HepG2 (cell line): ENCODE data around the gene FAM83D. TPM values are rescaled to one million over a fixed set of nuclear protein-coding genes. Genes with fewer than 3 reads are reported as not detected.

Experiments used
- ATF7 ChIP-seq, 2 experiments: fragments of 450-650 bp in 1 of 2; sonication (generic) in 1 of 2; formaldehyde crosslinking in 1 of 2; IDR thresholded peaks; 2 replicates each; pipeline versions ENCODE4 v1.4.0 to v1.6.1; 2016 to 2020; ENCODE audit warnings: antibody characterized with exemption in 1 of 2, mild to moderate bottlenecking in 1 of 2, missing genetic modification reagents in 1 of 2
- HDAC2 ChIP-seq: sonication (generic); formaldehyde crosslinking; IDR thresholded peaks from 2 replicates; pipeline ENCODE4 v1.4.0; 2020; ENCODE audit warnings: missing genetic modification reagents
- KLF11 ChIP-seq: IDR thresholded peaks from 2 replicates; pipeline ENCODE4 v1.6.1; 2016; ENCODE audit warnings: missing compliant biosample characterization
- KMT2A ChIP-seq: sonication (generic); formaldehyde crosslinking; IDR thresholded peaks from 2 replicates; pipeline ENCODE4 v1.4.0; 2020; ENCODE audit warnings: missing genetic modification reagents
- MAFK ChIP-seq, 2 experiments: IDR thresholded peaks in 1 of 2; conservative IDR thresholded peaks in 1 of 2; 2 replicates each; pipeline ENCODE4 v1.6.1; 2011; ENCODE audit warnings: improper control_type of control experiment in 2 of 2, low read length in 2 of 2
- NR2F2 ChIP-seq: IDR thresholded peaks from 2 replicates; pipeline ENCODE4 v1.6.1; 2012; ENCODE audit warnings: low read depth, inconsistent platforms, borderline replicate concordance
- SETDB1 ChIP-seq: sonication (generic); formaldehyde crosslinking; IDR thresholded peaks from 2 replicates; pipeline ENCODE4 v1.5.1; 2020; ENCODE audit warnings: missing genetic modification reagents, mild to moderate bottlenecking, borderline replicate concordance
- TOE1 ChIP-seq: sonication (generic); formaldehyde crosslinking; IDR thresholded peaks from 2 replicates; pipeline ENCODE4 v1.4.0; 2020; ENCODE audit warnings: mild to moderate bottlenecking, missing genetic modification reagents
- ZMYM2 ChIP-seq: sonication (generic); formaldehyde crosslinking; IDR thresholded peaks from 2 replicates; pipeline ENCODE4 v1.8.0; 2022; ENCODE audit warnings: mild to moderate bottlenecking, missing genetic modification reagents
- ZNF224 ChIP-seq: sonication (generic); formaldehyde crosslinking; IDR thresholded peaks from 2 replicates; pipeline ENCODE4 v1.5.0; 2020; ENCODE audit warnings: mild to moderate bottlenecking, missing genetic modification reagents
- ZNF569 ChIP-seq: sonication (generic); formaldehyde crosslinking; IDR thresholded peaks from 2 replicates; pipeline ENCODE4 v1.5.0; 2020; ENCODE audit warnings: mild to moderate bottlenecking, missing genetic modification reagents, moderate library complexity, borderline replicate concordance
- ZNF761 ChIP-seq: sonication (generic); formaldehyde crosslinking; conservative IDR thresholded peaks from 2 replicates; pipeline ENCODE4 v1.4.0; 2020; ENCODE audit warnings: mild to moderate bottlenecking, missing genetic modification reagents
- ZSCAN30 ChIP-seq: sonication (generic); formaldehyde crosslinking; IDR thresholded peaks from 2 replicates; pipeline ENCODE4 v1.5.0; 2020; ENCODE audit warnings: mild to moderate bottlenecking, missing genetic modification reagents
- polyA plus RNA-seq, 8 experiments: library from polyadenylated mRNA; depleted of rRNA in 3 of 8; stranded (reverse) in 7 of 8; unstranded in 1 of 8; fragments of >200 nt; fragmentation: Illumina TruSeq in 4 of 8; extraction: Trizol in 4 of 8; gene quantifications; 2 replicates each; pipeline versions ENCODE4 v1.2.1 to v1.2.3, GENCODE V29; 2011 to 2016; ENCODE audit warnings: low read depth in 4 of 8, missing spikeins in 1 of 8, mixed read lengths in 1 of 8; ENCODE audit not compliant: insufficient read depth in 1 of 8
- total RNA-seq, 5 experiments: library from RNA; depleted of rRNA; stranded (reverse); fragments of >200 nt; fragmentation: Illumina TruSeq; extraction: Trizol; gene quantifications; 2 replicates each; pipeline ENCODE4 v1.2.3, GENCODE V29; 2016; ENCODE audit warnings: low read depth in 1 of 5
- TF ChIP-seq, protein P1 (sequence below): IDR thresholded peaks from 2 replicates; pipeline ENCODE4 v1.6.1; 2016
- TF ChIP-seq, protein P2 (sequence below): sonication (generic); formaldehyde crosslinking; IDR thresholded peaks from 2 replicates; pipeline ENCODE4 v1.8.0; 2022; ENCODE audit warnings: low read depth, missing genetic modification reagents
- TF ChIP-seq, protein P3 (sequence below): sonication (generic); formaldehyde crosslinking; conservative IDR thresholded peaks from 2 replicates; pipeline ENCODE4 v1.8.0; 2022; ENCODE audit warnings: mild to moderate bottlenecking, moderate library complexity, missing genetic modification reagents
- TF ChIP-seq, protein P4 (sequence below): sonication (generic); formaldehyde crosslinking; IDR thresholded peaks from 2 replicates; pipeline ENCODE4 v1.9.0; 2021; ENCODE audit warnings: missing genetic modification reagents, borderline replicate concordance

FAM83D gene
- total and polyA plus RNA-seq, 2 of the 13 experiments (the other 11 are each of a cell fraction or from before 2014, with no cell fraction given) = 51.4 to 64.0 TPM

DNA sequence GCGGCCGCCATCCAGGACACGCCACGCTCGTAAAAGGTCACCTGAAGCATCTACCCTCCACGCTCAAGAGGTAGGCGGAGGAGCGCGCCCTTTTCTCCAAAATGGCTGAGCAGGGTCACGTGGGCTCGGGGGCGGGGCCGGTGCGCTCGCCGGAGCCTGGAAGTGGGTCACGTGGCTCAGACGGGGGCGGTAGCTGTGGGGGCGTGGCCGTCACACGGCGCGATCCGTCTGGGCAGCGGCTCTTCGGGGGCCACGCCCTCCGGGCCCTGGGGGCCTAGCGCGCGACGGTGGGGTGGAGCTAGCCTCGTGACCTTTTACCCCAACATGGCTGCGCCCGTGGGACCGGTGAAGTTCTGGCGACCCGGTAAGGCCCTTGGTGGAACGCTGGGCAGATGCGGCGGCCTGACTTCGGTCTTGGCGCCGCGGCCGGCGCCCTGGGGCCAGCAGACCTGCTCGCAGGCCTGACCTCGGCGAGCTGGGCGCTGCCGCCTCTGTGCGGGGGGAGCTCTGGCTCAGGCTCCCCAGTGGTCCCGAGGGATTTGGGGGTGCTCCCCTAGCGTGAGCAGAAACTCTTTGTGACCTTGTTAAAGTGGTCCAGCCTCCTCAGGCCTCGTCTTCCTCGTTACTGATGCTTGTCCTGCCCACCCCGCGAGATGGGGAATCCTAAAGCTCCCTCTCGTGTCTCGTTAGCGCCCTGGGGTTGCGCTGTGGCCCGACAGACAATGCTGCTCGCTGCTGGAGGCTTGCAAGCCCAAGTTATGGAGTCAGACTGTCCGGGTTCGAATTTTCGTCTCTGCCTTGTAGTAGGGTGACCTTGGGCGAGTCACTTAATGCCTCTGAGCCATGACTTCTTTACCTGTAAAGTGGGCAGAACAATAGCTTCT is 36.1 kb downstream of the FAM83D start, which contains the start of gene DHX35 (continued):
- TF ChIP-seq, protein P1, sequence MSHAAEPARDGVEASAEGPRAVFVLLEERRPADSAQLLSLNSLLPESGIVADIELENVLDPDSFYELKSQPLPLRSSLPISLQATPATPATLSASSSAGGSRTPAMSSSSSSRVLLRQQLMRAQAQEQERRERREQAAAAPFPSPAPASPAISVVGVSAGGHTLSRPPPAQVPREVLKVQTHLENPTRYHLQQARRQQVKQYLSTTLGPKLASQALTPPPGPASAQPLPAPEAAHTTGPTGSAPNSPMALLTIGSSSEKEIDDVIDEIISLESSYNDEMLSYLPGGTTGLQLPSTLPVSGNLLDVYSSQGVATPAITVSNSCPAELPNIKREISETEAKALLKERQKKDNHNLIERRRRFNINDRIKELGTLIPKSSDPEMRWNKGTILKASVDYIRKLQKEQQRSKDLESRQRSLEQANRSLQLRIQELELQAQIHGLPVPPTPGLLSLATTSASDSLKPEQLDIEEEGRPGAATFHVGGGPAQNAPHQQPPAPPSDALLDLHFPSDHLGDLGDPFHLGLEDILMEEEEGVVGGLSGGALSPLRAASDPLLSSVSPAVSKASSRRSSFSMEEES (CRISPR knock-in tag) = peak; percentile 98
- TF ChIP-seq SETDB1 (CRISPR knock-in tag) (peak; percentile 37; the same call in 1 of the 2 replicates), ZNF761 (CRISPR knock-in tag) (peak; percentile 96), ZNF569 (0 out of 2 replicates have a peak, but pooled peaks have one; percentile 29), NR2F2 (peak; percentile 48; the same call in 1 of the 2 replicates), TOE1 (peak; percentile 81), KLF11 (CRISPR knock-in tag) (peak; percentile 84; the same call in 1 of the 2 replicates), ZSCAN30 (CRISPR knock-in tag) (no peak), KMT2A (CRISPR knock-in tag) (peak; percentile 98), MAFK (conservative IDR thresholded peaks at IDR 0.05 in 1 of 2, IDR thresholded peaks at IDR 0.05 in 1 of 2; ENCODE audit: low read length in 2 of 2) (no peak), ZNF224 (CRISPR knock-in tag) (peak; percentile 92; the same call in 1 of the 2 replicates), HDAC2 (CRISPR knock-in tag) (peak; percentile 86), ZMYM2 (CRISPR knock-in tag) (0 out of 2 replicates have a peak, but pooled peaks have one; percentile 49), ATF7 (IDR thresholded peaks at IDR 0.05) (no peak), ATF7 (CRISPR knock-in tag; IDR thresholded peaks at IDR 0.05) (0 out of 2 replicates have a peak, but pooled peaks have one; percentile 30)
- TF ChIP-seq, protein P2, sequence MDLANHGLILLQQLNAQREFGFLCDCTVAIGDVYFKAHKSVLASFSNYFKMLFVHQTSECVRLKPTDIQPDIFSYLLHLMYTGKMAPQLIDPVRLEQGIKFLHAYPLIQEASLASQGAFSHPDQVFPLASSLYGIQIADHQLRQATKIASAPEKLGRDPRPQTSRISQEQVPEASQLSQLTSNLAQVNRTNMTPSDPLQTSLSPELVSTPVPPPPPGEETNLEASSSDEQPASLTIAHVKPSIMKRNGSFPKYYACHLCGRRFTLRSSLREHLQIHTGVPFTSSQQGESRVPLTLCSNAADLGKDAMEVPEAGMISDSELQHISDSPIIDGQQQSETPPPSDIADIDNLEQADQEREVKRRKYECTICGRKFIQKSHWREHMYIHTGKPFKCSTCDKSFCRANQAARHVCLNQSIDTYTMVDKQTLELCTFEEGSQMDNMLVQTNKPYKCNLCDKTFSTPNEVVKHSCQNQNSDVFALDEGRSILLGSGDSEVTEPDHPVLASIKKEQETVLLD (CRISPR knock-in tag) = peak; percentile 73
- TF ChIP-seq, protein P3, sequence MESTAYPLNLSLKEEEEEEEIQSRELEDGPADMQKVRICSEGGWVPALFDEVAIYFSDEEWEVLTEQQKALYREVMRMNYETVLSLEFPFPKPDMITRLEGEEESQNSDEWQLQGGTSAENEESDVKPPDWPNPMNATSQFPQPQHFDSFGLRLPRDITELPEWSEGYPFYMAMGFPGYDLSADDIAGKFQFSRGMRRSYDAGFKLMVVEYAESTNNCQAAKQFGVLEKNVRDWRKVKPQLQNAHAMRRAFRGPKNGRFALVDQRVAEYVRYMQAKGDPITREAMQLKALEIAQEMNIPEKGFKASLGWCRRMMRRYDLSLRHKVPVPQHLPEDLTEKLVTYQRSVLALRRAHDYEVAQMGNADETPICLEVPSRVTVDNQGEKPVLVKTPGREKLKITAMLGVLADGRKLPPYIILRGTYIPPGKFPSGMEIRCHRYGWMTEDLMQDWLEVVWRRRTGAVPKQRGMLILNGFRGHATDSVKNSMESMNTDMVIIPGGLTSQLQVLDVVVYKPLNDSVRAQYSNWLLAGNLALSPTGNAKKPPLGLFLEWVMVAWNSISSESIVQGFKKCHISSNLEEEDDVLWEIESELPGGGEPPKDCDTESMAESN (CRISPR knock-in tag) = peak; percentile 93
- TF ChIP-seq, protein P4, sequence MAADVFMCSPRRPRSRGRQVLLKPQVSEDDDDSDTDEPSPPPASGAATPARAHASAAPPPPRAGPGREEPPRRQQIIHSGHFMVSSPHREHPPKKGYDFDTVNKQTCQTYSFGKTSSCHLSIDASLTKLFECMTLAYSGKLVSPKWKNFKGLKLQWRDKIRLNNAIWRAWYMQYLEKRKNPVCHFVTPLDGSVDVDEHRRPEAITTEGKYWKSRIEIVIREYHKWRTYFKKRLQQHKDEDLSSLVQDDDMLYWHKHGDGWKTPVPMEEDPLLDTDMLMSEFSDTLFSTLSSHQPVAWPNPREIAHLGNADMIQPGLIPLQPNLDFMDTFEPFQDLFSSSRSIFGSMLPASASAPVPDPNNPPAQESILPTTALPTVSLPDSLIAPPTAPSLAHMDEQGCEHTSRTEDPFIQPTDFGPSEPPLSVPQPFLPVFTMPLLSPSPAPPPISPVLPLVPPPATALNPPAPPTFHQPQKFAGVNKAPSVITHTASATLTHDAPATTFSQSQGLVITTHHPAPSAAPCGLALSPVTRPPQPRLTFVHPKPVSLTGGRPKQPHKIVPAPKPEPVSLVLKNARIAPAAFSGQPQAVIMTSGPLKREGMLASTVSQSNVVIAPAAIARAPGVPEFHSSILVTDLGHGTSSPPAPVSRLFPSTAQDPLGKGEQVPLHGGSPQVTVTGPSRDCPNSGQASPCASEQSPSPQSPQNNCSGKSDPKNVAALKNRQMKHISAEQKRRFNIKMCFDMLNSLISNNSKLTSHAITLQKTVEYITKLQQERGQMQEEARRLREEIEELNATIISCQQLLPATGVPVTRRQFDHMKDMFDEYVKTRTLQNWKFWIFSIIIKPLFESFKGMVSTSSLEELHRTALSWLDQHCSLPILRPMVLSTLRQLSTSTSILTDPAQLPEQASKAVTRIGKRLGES (CRISPR knock-in tag) = 0 out of 2 replicates have a peak, but pooled peaks have one; percentile 55
